K562 (cell line): ENCODE measurements around the gene PRDX6. TPM values are rescaled to one million over a fixed set of nuclear protein-coding genes. Genes with fewer than 3 reads are reported as not detected.

Source experiments
- ATAC-seq: fragments of 200-7000 bp; cut with Tn5 transposase; 3 replicates; pipeline ENCODE4 v1.9.1; 2020; ENCODE audit warnings: moderate library complexity
- BruUV-seq: library from RNA; stranded (reverse); fragments of 400-500 nt; replicated peaks from 2 replicates; lab custom pipeline; 2021; lab: Mats Ljungman, UMichigan
- CTCF ChIA-PET: fragments of 300-600 bp; formaldehyde crosslinking; extraction: SDS; loops from one replicate; lab custom pipeline; 2021; ENCODE audit warnings: low intra/inter-chr PET ratio; lab: Yijun Ruan, JAX
- POLR2A ChIA-PET: fragments of 300-600, 350-650 bp; sonication (Branson Sonifier 250); formaldehyde crosslinking; extraction: SDS; loops from one replicate; lab custom pipeline; 2021; ENCODE audit warnings: antibody characterized with exemption, inconsistent platforms; lab: Yijun Ruan, JAX
- DNase-seq, 4 experiments: peaks; one replicate each; pipeline versions ENCODE4 v3.0.0 to v3.0.0-alpha.2; 2011 to 2018; ENCODE audit warnings: low spot score in 3 of 4, mixed read lengths in 3 of 4; ENCODE audit errors: extremely low read depth in 1 of 4
- FAIRE-seq: peaks from 2 replicates; lab custom pipeline; 2011; peaks lifted over from hg19 to GRCh38; lab: Jason Lieb, UNC
- H2AFZ ChIP-seq: 2 replicates; pipeline ENCODE4 v1.6.0; 2011; ENCODE audit warnings: low read depth, low read length, control low read depth, inconsistent platforms
- H3K27ac ChIP-seq: fragments of 200-600 bp; 3 replicates; pipeline ENCODE4 v1.8.0; 2011; ENCODE audit warnings: low read depth, mild to moderate bottlenecking, control low read depth, inconsistent platforms, low read length, moderate library complexity, mixed read lengths; ENCODE audit errors: extremely low read depth
- H3K27me3 ChIP-seq, 2 experiments: fragments of 300-600 bp in 1 of 2; 2 replicates in 1 of 2; 3 replicates in 1 of 2; pipeline versions ENCODE4 v1.6.0 to v1.8.0; 2011; ENCODE audit warnings: inconsistent platforms in 2 of 2, low read length in 2 of 2, mild to moderate bottlenecking in 1 of 2, mixed read lengths in 1 of 2, moderate library complexity in 1 of 2; ENCODE audit not compliant: control insufficient read depth in 2 of 2, insufficient read depth in 2 of 2
- H3K36me3 ChIP-seq: fragments of 300-600 bp; 3 replicates; pipeline ENCODE4 v1.8.0; 2011; ENCODE audit warnings: mild to moderate bottlenecking, low read length, inconsistent platforms; ENCODE audit not compliant: control insufficient read depth, insufficient read depth
- H3K4me1 ChIP-seq, 2 experiments: fragments of 200-600 bp in 1 of 2; replicated peaks in 1 of 2; 2 replicates in 1 of 2; 3 replicates in 1 of 2; pipeline versions ENCODE4 v1.5.1 to v1.8.0; 2011; ENCODE audit warnings: inconsistent platforms in 2 of 2, low read length in 2 of 2, mild to moderate bottlenecking in 1 of 2, mixed read lengths in 1 of 2, moderate library complexity in 1 of 2; ENCODE audit not compliant: control insufficient read depth in 2 of 2, insufficient read depth in 2 of 2
- H3K4me2 ChIP-seq: 2 replicates; pipeline ENCODE4 v1.6.1; 2011; ENCODE audit warnings: low read length, control low read depth, inconsistent platforms, mixed read lengths; ENCODE audit not compliant: insufficient read depth
- H3K4me3 ChIP-seq: fragments of 200-600 bp; sonication (generic), shearing (Covaris generic); 2 replicates; pipeline ENCODE4 v1.5.1; 2016; ENCODE audit warnings: control low read depth, inconsistent platforms
- H3K79me2 ChIP-seq: fragments of 200-600 bp; 3 replicates; pipeline ENCODE4 v1.8.0; 2011; ENCODE audit warnings: low read length, inconsistent platforms; ENCODE audit not compliant: control insufficient read depth, insufficient read depth
- H3K9ac ChIP-seq, 2 experiments: 2 replicates each; pipeline versions ENCODE4 v1.6.0 to v1.6.1; 2011; ENCODE audit warnings: low read depth in 2 of 2, low read length in 2 of 2, control low read depth in 1 of 2, inconsistent platforms in 1 of 2, mild to moderate bottlenecking in 1 of 2, mixed read lengths in 1 of 2; ENCODE audit not compliant: insufficient read depth in 1 of 2
- H3K9me1 ChIP-seq: one replicate; pipeline ENCODE4 v1.6.0; 2011; ENCODE audit warnings: inconsistent platforms, mild to moderate bottlenecking, low read length, moderate library complexity; ENCODE audit not compliant: control insufficient read depth, insufficient read depth
- H3K9me3 ChIP-seq: replicated peaks from 2 replicates; pipeline ENCODE4 v1.5.1; 2011; ENCODE audit warnings: low read depth, low read length, inconsistent platforms; ENCODE audit not compliant: control insufficient read depth, insufficient read depth
- H4K20me1 ChIP-seq: replicated peaks from 2 replicates; pipeline ENCODE4 v1.6.1; 2011; ENCODE audit warnings: low read length, inconsistent platforms, mixed read lengths; ENCODE audit not compliant: control insufficient read depth, insufficient read depth
- CHD1 ChIP-seq: fragments of 200-600 bp; sonication (generic); IDR thresholded peaks from one replicate; pipeline ENCODE4 v1.6.1; 2012; ENCODE audit warnings: mild to moderate bottlenecking, moderate library complexity, low read length, inconsistent platforms
- DACH1 ChIP-seq: fragments of 450-650 bp; IDR thresholded peaks from 2 replicates; pipeline ENCODE4 v1.6.1; 2018; ENCODE audit not compliant: partially characterized antibody
- ETS1 ChIP-seq: conservative IDR thresholded peaks from 2 replicates; pipeline ENCODE4 v1.6.1; 2011; ENCODE audit warnings: low read depth, mild to moderate bottlenecking, low read length; ENCODE audit not compliant: control insufficient read depth
- KAT7 ChIP-seq: sonication (generic); formaldehyde crosslinking; IDR thresholded peaks from 2 replicates; pipeline ENCODE4 v1.8.0; 2022; ENCODE audit warnings: missing genetic modification reagents, mild to moderate bottlenecking, borderline replicate concordance
- UBTF ChIP-seq, 2 experiments: IDR thresholded peaks; 2 replicates each; pipeline ENCODE4 v1.6.1; 2012; ENCODE audit warnings: improper control_type of control experiment in 2 of 2, low read depth in 2 of 2, low read length in 2 of 2, borderline replicate concordance in 1 of 2
- ZFX ChIP-seq: sonication (generic); formaldehyde crosslinking; IDR thresholded peaks from 2 replicates; pipeline ENCODE4 v1.8.0; 2022; ENCODE audit warnings: mild to moderate bottlenecking, missing genetic modification reagents, moderate library complexity
- WGBS: fragments of 100-300 bp; shearing (Covaris generic); methylation state at CpG from one replicate; pipeline ENCODE4 v1.1.6; 2016; ENCODE audit warnings: low coverage, mixed read lengths; ENCODE audit not compliant: insufficient coverage; ENCODE audit errors: missing lambda C conversion rate; 5-methylcytosine and 5-hydroxymethylcytosine counted together
- in situ Hi-C: fragments of 300-500 bp; cut with MboI; formaldehyde crosslinking; loops from 4 replicates; pipeline ENCODE4 v1.15.0; 2018; ENCODE audit warnings: inconsistent platforms, mixed read lengths
- intact Hi-C: fragments of 100-400 bp; cut with micrococcal nuclease; formaldehyde crosslinking; loops from 2 replicates; pipeline ENCODE4 v1.14.2; 2022
- polyA plus RNA-seq, 8 experiments: library from polyadenylated mRNA; depleted of rRNA in 4 of 8; stranded (reverse) in 5 of 8; unstranded in 3 of 8; fragments of >200 nt; fragmentation: Nextera tagmentation in 2 of 8; fragmentation: Illumina TruSeq in 1 of 8; extraction: Ambion mirVana in 2 of 8; extraction: Trizol in 1 of 8; gene quantifications; 2 replicates each; pipeline versions ENCODE4 v1.2.1 to v1.2.3, GENCODE V29; 2011 to 2014; ENCODE audit warnings: inconsistent platforms in 1 of 8, missing spikeins in 1 of 8
- total RNA-seq, 7 experiments: library from RNA; depleted of rRNA in 6 of 7; stranded (reverse); fragments of >200 nt in 6 of 7; fragmentation: Illumina TruSeq in 2 of 7; extraction: Trizol in 2 of 7; gene quantifications; 2 replicates each; pipeline versions ENCODE4 v1.2.1 to v1.2.3, GENCODE V29; 2011 to 2021; ENCODE audit warnings: low replicate concordance in 1 of 7
- TF ChIP-seq, protein P1 (sequence below): fragments of 450-650 bp; IDR thresholded peaks from 2 replicates; pipeline ENCODE4 v1.6.1; 2016; ENCODE audit warnings: mild to moderate bottlenecking
- TF ChIP-seq, protein P2 (sequence below): fragments of 450-650 bp; conservative IDR thresholded peaks from 2 replicates; pipeline ENCODE4 v1.6.1; 2016; ENCODE audit warnings: missing genetic modification characterization, low read depth, mild to moderate bottlenecking, control low read depth, missing compliant biosample characterization

PRDX6 gene
- total and polyA plus RNA-seq, 9 of the 15 experiments (the other 6 are each of a cell fraction or from before 2014, with no cell fraction given): 277 to 1,082 (median 610) TPM

DNA sequence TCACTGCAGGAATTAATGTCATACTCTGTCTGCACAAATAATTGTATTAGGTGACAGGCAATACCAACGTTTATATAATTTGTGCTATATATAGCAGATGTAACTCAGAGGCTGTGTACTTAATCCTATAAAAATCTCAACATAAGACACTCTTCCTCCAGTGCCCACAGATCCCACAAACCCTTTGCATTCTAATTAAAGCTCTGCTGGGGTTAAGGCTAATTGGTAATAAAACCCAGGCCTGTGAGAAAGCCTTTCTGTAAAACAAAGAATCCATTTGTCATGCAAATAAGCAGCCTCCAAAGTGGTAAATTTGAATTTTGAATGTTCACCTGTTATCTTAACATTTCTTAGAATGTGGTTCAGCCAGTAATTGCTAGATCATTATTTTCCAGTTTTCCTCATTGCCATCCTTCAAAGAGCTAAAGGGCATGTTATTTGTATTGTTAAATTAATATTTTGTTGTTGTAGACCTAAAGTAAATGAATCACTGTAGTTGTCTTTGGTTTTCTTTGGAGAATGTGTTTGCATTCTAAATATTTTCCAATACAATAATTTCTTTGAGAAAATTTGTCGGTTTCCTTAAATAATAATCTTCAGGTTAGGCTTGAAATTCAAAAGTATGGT lies 46.3 kb upstream of the PRDX6 start:
- H2AFZ ChIP-seq: peak overlapping the region; percentile 87
- H3K9me3 ChIP-seq: no peaks in the 10 kb centered on the region
- POLR2A ChIA-PET: interaction anchor here (0.8 to 2.4 kb wide), 3 partner anchors 47 to 436 kb away, joined by 3 to 16 read pairs (median 8); partner anchors contain the start of genes CENPL, DARS2, GAS5 and PRDX6
- TF ChIP-seq UBTF (IDR thresholded peaks at IDR 0.05; ENCODE audit: borderline replicate concordance in 1 of 2, low read depth in 2 of 2, low read length in 2 of 2) (0 out of 4 replicates have a peak, but pooled peaks of 1 of the 2 experiments have one; percentile 25), DACH1 (peak; percentile 5), ZFX (CRISPR knock-in tag) (peak; percentile 11; the same call in 1 of the 2 replicates), KAT7 (CRISPR knock-in tag) (peak; percentile 34; the same call in 1 of the 2 replicates), ETS1 (no peak), CHD1 (no peak)
- TF ChIP-seq, protein P1, sequence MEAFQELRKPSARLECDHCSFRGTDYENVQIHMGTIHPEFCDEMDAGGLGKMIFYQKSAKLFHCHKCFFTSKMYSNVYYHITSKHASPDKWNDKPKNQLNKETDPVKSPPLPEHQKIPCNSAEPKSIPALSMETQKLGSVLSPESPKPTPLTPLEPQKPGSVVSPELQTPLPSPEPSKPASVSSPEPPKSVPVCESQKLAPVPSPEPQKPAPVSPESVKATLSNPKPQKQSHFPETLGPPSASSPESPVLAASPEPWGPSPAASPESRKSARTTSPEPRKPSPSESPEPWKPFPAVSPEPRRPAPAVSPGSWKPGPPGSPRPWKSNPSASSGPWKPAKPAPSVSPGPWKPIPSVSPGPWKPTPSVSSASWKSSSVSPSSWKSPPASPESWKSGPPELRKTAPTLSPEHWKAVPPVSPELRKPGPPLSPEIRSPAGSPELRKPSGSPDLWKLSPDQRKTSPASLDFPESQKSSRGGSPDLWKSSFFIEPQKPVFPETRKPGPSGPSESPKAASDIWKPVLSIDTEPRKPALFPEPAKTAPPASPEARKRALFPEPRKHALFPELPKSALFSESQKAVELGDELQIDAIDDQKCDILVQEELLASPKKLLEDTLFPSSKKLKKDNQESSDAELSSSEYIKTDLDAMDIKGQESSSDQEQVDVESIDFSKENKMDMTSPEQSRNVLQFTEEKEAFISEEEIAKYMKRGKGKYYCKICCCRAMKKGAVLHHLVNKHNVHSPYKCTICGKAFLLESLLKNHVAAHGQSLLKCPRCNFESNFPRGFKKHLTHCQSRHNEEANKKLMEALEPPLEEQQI: no peak
- TF ChIP-seq, protein P2, sequence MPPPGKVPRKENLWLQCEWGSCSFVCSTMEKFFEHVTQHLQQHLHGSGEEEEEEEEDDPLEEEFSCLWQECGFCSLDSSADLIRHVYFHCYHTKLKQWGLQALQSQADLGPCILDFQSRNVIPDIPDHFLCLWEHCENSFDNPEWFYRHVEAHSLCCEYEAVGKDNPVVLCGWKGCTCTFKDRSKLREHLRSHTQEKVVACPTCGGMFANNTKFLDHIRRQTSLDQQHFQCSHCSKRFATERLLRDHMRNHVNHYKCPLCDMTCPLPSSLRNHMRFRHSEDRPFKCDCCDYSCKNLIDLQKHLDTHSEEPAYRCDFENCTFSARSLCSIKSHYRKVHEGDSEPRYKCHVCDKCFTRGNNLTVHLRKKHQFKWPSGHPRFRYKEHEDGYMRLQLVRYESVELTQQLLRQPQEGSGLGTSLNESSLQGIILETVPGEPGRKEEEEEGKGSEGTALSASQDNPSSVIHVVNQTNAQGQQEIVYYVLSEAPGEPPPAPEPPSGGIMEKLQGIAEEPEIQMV: 0 out of 2 replicates have a peak, but pooled peaks have one; percentile 28

More for the DNA sequence above, 46.3 kb upstream of the PRDX6 start:
- Histone ChIP-seq H3K27ac (peak overlapping the region; percentile 89), H4K20me1 (no peaks in the 10 kb centered on the region), H3K36me3 (peaks cover 3% of the 10 kb centered on the region; the same call in 1 of the 3 replicates), H3K4me2 (peak overlapping the region; percentile 83; the same call in 1 of the 2 replicates), H3K4me3 (no peak overlapping the region), H3K79me2 (no peaks in the 10 kb centered on the region), H3K9me1 (no peaks in the 10 kb centered on the region), H3K27me3 (no peaks in the 10 kb centered on the region), H3K4me1 (peaks cover 14 to 60% of the 10 kb centered on the region in 2 experiments; a peak in 4 of 5 replicates), H3K9ac (peak overlapping the region in 1 of 2 experiments; percentile 73; a peak in 2 of 4 replicates)
- CTCF ChIA-PET: interaction anchor here (0.6 to 2.4 kb wide), 4 partner anchors 8 to 394 kb away, joined by 3 to 13 read pairs (median 3); partner anchors contain the start of genes CENPL and DARS2
- ATAC-seq: no peak
- no peak for DNase-seq
- no TSS peak for BruUV-seq
- intact Hi-C loops (loop anchor here (1.0 to 5.0 kb wide), 8 partner anchors 48 to 644 kb away; partner anchors contain the start of gene KLHL20), in situ Hi-C loops (loop anchor here (10.0 kb wide), 1 partner anchor 394 kb away; the partner anchor contains the start of genes CENPL and DARS2)
- WGBS: 2% methylated on average over 2 of the region's 2 CpGs
- no peak for FAIRE-seq
